H1 (cell line): ENCODE measurements around the gene DXO. TPM values are rescaled to one million over a fixed set of nuclear protein-coding genes. Genes with fewer than 3 reads are reported as not detected.

Experiments
- CHD2 ChIP-seq: IDR thresholded peaks from 2 replicates; pipeline ENCODE4 v1.6.1; 2012; ENCODE audit warnings: low read length, improper control_type of control experiment
- EP300 ChIP-seq, 2 experiments: IDR thresholded peaks; 1 replicate in 1 of 2; 2 replicates in 1 of 2; pipeline ENCODE4 v1.6.1; 2011 to 2012; ENCODE audit warnings: low read depth in 2 of 2, low read length in 2 of 2, mild to moderate bottlenecking in 2 of 2, borderline replicate concordance in 1 of 2, inconsistent platforms in 1 of 2, moderate library complexity in 1 of 2
- KDM5A ChIP-seq: fragments of 200-600 bp; IDR thresholded peaks from 2 replicates; pipeline ENCODE4 v1.7.1; 2012; ENCODE audit warnings: mild to moderate bottlenecking, low read length, inconsistent platforms, mixed read lengths
- YY1 ChIP-seq: IDR thresholded peaks from 2 replicates; pipeline ENCODE4 v1.6.1; 2011; ENCODE audit warnings: low read depth, mild to moderate bottlenecking, low read length
- polyA plus RNA-seq, 7 experiments: library from polyadenylated mRNA; depleted of rRNA in 3 of 7; stranded (reverse) in 5 of 7; unstranded in 2 of 7; fragments of >200 nt in 5 of 7; fragments of 200-250 nt in 2 of 7; gene quantifications; 1 replicate in 5 of 7; 2 replicates in 1 of 7; 4 replicates in 1 of 7; pipeline versions ENCODE4 v1.2.1 to v1.2.3, GENCODE V29; 2011 to 2013; ENCODE audit warnings: missing spikeins in 2 of 7, mixed read lengths in 2 of 7
- total RNA-seq: library from RNA; stranded (reverse); fragmentation: NEBNext Ultra II Directional; extraction: Animal tissue kit (Norgen Biotek cat#: 25700); gene quantifications from 2 replicates; pipeline ENCODE4 v1.2.1, GENCODE V29; 2021

Gene DXO
- total and polyA plus RNA-seq, 2 of the 8 experiments (the other 6 are each of a cell fraction or from before 2014, with no cell fraction given), result 14.7 to 23.9 TPM

- TF ChIP-seq EP300 (IDR thresholded peaks at IDR 0.05; ENCODE audit: borderline replicate concordance in 1 of 2, low read depth in 2 of 2, low read length in 2 of 2), result no peak
- TF ChIP-seq YY1, result no peak
- TF ChIP-seq CHD2, result no peak
- no peak for TF ChIP-seq KDM5A
Measured at GRCh38 chr6:31940256-31940664, 31.7 kb downstream of the DXO start (continued).
